ENCODE measurements around the gene OTUD7B. TPM values are rescaled to one million over a fixed set of nuclear protein-coding genes. Genes with fewer than 3 reads are reported as not detected.

Gene OTUD7B
- total and polyA plus RNA-seq, 9 of the 15 experiments (the other 6 are each of a cell fraction or from before 2014, with no cell fraction given): 0.96 to 18.8 (median 7.4) TPM

DNA sequence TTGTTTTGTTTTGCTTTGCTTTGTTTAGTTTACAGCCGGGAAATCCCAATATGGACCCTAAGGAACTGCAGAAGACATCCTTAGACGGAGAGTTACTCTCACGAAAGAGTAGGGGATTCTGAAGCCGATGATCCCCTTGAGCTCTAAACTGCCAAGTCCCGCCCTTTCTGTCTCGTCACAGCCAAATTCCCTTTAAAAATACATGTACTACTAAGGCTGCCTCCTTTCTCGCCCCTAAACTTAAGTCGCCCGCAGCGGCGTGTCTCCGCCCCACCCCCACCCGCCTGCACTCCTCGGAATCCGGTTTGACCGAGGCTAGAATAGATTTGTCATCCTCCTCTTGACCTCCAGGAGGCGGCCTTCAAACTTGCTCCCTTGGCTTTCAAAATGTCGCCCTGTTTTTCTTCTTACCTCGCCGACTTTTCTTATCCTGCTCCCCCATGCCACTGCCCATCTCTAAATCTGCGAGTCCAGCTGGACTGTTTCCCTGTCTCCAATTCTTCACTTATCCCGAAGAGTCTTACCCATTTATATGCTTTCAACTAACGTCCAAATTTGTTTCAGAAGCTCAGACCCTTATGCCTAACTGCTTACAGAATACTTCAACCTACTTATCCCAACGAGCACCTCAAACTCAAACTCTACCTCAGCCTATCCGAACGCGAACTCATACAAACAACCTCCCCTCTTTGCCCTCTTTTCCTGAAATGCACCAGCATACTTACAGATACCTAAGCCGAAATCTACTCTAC is 122.1 kb downstream of the OTUD7B start (continued):
- TF ChIP-seq, protein P1, sequence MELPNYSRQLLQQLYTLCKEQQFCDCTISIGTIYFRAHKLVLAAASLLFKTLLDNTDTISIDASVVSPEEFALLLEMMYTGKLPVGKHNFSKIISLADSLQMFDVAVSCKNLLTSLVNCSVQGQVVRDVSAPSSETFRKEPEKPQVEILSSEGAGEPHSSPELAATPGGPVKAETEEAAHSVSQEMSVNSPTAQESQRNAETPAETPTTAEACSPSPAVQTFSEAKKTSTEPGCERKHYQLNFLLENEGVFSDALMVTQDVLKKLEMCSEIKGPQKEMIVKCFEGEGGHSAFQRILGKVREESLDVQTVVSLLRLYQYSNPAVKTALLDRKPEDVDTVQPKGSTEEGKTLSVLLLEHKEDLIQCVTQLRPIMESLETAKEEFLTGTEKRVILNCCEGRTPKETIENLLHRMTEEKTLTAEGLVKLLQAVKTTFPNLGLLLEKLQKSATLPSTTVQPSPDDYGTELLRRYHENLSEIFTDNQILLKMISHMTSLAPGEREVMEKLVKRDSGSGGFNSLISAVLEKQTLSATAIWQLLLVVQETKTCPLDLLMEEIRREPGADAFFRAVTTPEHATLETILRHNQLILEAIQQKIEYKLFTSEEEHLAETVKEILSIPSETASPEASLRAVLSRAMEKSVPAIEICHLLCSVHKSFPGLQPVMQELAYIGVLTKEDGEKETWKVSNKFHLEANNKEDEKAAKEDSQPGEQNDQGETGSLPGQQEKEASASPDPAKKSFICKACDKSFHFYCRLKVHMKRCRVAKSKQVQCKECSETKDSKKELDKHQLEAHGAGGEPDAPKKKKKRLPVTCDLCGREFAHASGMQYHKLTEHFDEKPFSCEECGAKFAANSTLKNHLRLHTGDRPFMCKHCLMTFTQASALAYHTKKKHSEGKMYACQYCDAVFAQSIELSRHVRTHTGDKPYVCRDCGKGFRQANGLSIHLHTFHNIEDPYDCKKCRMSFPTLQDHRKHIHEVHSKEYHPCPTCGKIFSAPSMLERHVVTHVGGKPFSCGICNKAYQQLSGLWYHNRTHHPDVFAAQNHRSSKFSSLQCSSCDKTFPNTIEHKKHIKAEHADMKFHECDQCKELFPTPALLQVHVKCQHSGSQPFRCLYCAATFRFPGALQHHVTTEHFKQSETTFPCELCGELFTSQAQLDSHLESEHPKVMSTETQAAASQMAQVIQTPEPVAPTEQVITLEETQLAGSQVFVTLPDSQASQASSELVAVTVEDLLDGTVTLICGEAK (IDR thresholded peaks at IDR 0.05): peak; percentile 57; the same call in 1 of the 2 replicates
- TF ChIP-seq, protein P1 (CRISPR knock-in tag; IDR thresholded peaks at IDR 0.05): no peak
- TF ChIP-seq TRIM28 (IDR thresholded peaks at IDR 0.05): peak; percentile 30; the same call in 1 of the 2 replicates
- TF ChIP-seq ZNF184 (CRISPR knock-in tag; IDR thresholded peaks at IDR 0.05): no peak
- peak; percentile 78 for TF ChIP-seq MYC (IDR thresholded peaks at IDR 0.05; ENCODE audit: low read depth, low read length)
- TF ChIP-seq MYC (CRISPR knock-in tag; IDR thresholded peaks at IDR 0.05; ENCODE audit: borderline replicate concordance, low read depth): no peak
- TF ChIP-seq ZNF274 (IDR thresholded peaks at IDR 0.05; ENCODE audit: borderline replicate concordance, low read depth, low read length): no peak
- peak; percentile 10; the same call in 1 of the 2 replicates for TF ChIP-seq MTA2 (IDR thresholded peaks at IDR 0.05; ENCODE audit: low read depth)
- peak in 1 of 2 experiments; percentile 63; a peak in 1 of 4 replicates for TF ChIP-seq TRIM24 (IDR thresholded peaks at IDR 0.05)
- TF ChIP-seq PHF20 (IDR thresholded peaks at IDR 0.05; ENCODE audit: partially characterized antibody): no peak
- TF ChIP-seq EZH2 (IDR thresholded peaks at IDR 0.05; ENCODE audit: borderline replicate concordance, low read depth, low read length): no peak
- TF ChIP-seq, protein P2, sequence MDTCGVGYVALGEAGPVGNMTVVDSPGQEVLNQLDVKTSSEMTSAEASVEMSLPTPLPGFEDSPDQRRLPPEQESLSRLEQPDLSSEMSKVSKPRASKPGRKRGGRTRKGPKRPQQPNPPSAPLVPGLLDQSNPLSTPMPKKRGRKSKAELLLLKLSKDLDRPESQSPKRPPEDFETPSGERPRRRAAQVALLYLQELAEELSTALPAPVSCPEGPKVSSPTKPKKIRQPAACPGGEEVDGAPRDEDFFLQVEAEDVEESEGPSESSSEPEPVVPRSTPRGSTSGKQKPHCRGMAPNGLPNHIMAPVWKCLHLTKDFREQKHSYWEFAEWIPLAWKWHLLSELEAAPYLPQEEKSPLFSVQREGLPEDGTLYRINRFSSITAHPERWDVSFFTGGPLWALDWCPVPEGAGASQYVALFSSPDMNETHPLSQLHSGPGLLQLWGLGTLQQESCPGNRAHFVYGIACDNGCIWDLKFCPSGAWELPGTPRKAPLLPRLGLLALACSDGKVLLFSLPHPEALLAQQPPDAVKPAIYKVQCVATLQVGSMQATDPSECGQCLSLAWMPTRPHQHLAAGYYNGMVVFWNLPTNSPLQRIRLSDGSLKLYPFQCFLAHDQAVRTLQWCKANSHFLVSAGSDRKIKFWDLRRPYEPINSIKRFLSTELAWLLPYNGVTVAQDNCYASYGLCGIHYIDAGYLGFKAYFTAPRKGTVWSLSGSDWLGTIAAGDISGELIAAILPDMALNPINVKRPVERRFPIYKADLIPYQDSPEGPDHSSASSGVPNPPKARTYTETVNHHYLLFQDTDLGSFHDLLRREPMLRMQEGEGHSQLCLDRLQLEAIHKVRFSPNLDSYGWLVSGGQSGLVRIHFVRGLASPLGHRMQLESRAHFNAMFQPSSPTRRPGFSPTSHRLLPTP (IDR thresholded peaks at IDR 0.05; ENCODE audit: borderline replicate concordance, extremely low read depth, insufficient read length): no peak
- TF ChIP-seq, protein P3, sequence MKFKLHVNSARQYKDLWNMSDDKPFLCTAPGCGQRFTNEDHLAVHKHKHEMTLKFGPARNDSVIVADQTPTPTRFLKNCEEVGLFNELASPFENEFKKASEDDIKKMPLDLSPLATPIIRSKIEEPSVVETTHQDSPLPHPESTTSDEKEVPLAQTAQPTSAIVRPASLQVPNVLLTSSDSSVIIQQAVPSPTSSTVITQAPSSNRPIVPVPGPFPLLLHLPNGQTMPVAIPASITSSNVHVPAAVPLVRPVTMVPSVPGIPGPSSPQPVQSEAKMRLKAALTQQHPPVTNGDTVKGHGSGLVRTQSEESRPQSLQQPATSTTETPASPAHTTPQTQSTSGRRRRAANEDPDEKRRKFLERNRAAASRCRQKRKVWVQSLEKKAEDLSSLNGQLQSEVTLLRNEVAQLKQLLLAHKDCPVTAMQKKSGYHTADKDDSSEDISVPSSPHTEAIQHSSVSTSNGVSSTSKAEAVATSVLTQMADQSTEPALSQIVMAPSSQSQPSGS (CRISPR knock-in tag; IDR thresholded peaks at IDR 0.05): no peak
- TF ChIP-seq SIRT6 (IDR thresholded peaks at IDR 0.05; ENCODE audit: low read depth, low read length): no peak

Data from K562 (cell line).